Smooth muscle cell (in vitro differentiated cells): ENCODE measurements around the gene ATP5F1A. TPM values are rescaled to one million over a fixed set of nuclear protein-coding genes. Genes with fewer than 3 reads are reported as not detected.

Source experiments
- DNase-seq: peaks from one replicate; lab custom pipeline; 2025; ENCODE audit not compliant: unreplicated experiment; lab: John Stamatoyannopoulos, UW
- H2AFZ ChIP-seq: fragments of 200-600 bp; sonication (generic); 2 replicates; pipeline ENCODE4 v1.6.0; 2016; ENCODE audit warnings: antibody characterized with exemption, low read depth, mild to moderate bottlenecking
- H3F3A ChIP-seq: fragments of 200-600 bp; sonication (generic); 2 replicates; pipeline ENCODE4 v1.6.0; 2017; ENCODE audit warnings: antibody characterized with exemption, low read depth
- H3K27ac ChIP-seq: fragments of 200-600 bp; sonication (generic); 2 replicates; pipeline ENCODE4 v1.5.1; 2016; ENCODE audit warnings: low read depth, mild to moderate bottlenecking
- H3K27me3 ChIP-seq: fragments of 200-600 bp; sonication (generic); 2 replicates; pipeline ENCODE4 v1.6.1; 2016; ENCODE audit warnings: low read depth, mild to moderate bottlenecking
- H3K36me3 ChIP-seq: fragments of 200-600 bp; sonication (generic); 2 replicates; pipeline ENCODE4 v1.5.1; 2016; ENCODE audit warnings: low read depth
- H3K4me1 ChIP-seq: fragments of 200-600 bp; sonication (generic); 2 replicates; pipeline ENCODE4 v1.5.1; 2016; ENCODE audit warnings: low read depth
- H3K4me2 ChIP-seq: fragments of 200-600 bp; sonication (generic); 2 replicates; pipeline ENCODE4 v1.6.0; 2016; ENCODE audit warnings: mild to moderate bottlenecking
- H3K4me3 ChIP-seq: fragments of 200-600 bp; sonication (generic); 2 replicates; pipeline ENCODE4 v1.5.1; 2016; ENCODE audit warnings: mild to moderate bottlenecking
- H3K79me2 ChIP-seq: fragments of 200-600 bp; sonication (generic); 2 replicates; pipeline ENCODE4 v1.6.0; 2016; ENCODE audit warnings: low read depth, mild to moderate bottlenecking
- H3K9ac ChIP-seq: fragments of 200-600 bp; sonication (generic); 2 replicates; pipeline ENCODE4 v1.6.0; 2016; ENCODE audit warnings: low read depth
- H3K9me3 ChIP-seq: fragments of 200-600 bp; sonication (generic); replicated peaks from 2 replicates; pipeline ENCODE4 v1.5.1; 2016; ENCODE audit warnings: low read depth
- H4K20me1 ChIP-seq: fragments of 200-600 bp; sonication (generic); 2 replicates; pipeline ENCODE4 v1.6.0; 2016; ENCODE audit warnings: low read depth
- CTCF ChIP-seq: fragments of 200-600 bp; sonication (generic); IDR thresholded peaks from 2 replicates; pipeline ENCODE4 v1.5.1; 2017; ENCODE audit warnings: borderline replicate concordance, mild to moderate bottlenecking, antibody characterized with exemption; ENCODE audit not compliant: insufficient read depth, poor library complexity, severe bottlenecking
- WGBS: methylation state at CpG from one replicate; pipeline ENCODE4 v1.1.7; 2016; ENCODE audit warnings: low lambda C conversion rate; 5-methylcytosine and 5-hydroxymethylcytosine counted together
- polyA plus RNA-seq: library from polyadenylated mRNA; unstranded; fragments of >200 nt; fragmentation: Nextera tagmentation; extraction: Ambion mirVana; gene quantifications from 2 replicates; pipeline ENCODE4 v1.2.1, GENCODE V29; 2016
- total RNA-seq: library from RNA; depleted of rRNA; stranded (reverse); fragments of >200 nt; gene quantifications from 2 replicates; pipeline ENCODE4 v1.2.3, GENCODE V29; 2014

The ATP5F1A gene
- total and polyA plus RNA-seq, 2 experiments from 2014 or later: 406 to 432 TPM

- no peak for TF ChIP-seq CTCF
- H3K27ac ChIP-seq: no peak overlapping the region
- H3K9me3 ChIP-seq: no peaks in the 10 kb centered on the region
- H3K4me3 ChIP-seq: no peak overlapping the region
- no peaks in the 10 kb centered on the region for H3K79me2 ChIP-seq
- peaks cover 7% of the 10 kb centered on the region for H4K20me1 ChIP-seq
- H3K36me3 ChIP-seq: no peaks in the 10 kb centered on the region
- 18% methylated on average over 3 of the region's 3 CpGs for WGBS
- H3K4me1 ChIP-seq: no peaks in the 10 kb centered on the region
- no peak overlapping the region for H3K9ac ChIP-seq
- no peaks in the 10 kb centered on the region for H3F3A ChIP-seq
- H3K4me2 ChIP-seq: no peak overlapping the region
- no peaks in the 10 kb centered on the region for H3K27me3 ChIP-seq
- DNase-seq: no peak
- H2AFZ ChIP-seq: no peak overlapping the region
Measured at GRCh38 chr18:46042571-46043123, 55.4 kb downstream of the ATP5F1A start.

GRCh38 chr18:46040747-46041104, 57.4 kb downstream of the ATP5F1A start:
- H4K20me1 ChIP-seq: peaks cover 7% of the 10 kb centered on the region
- H3K4me2 ChIP-seq: no peak overlapping the region
- H3K36me3 ChIP-seq: no peaks in the 10 kb centered on the region
- H3K27me3 ChIP-seq: no peaks in the 10 kb centered on the region
- H3K27ac ChIP-seq: no peak overlapping the region
- no peak overlapping the region for H3K9ac ChIP-seq
- H3K9me3 ChIP-seq: no peaks in the 10 kb centered on the region
- H3F3A ChIP-seq: no peaks in the 10 kb centered on the region
- H3K4me3 ChIP-seq: no peak overlapping the region
- TF ChIP-seq CTCF: no peak
- DNase-seq: no peak
- no peak overlapping the region for H2AFZ ChIP-seq
- no peaks in the 10 kb centered on the region for H3K4me1 ChIP-seq
- no peaks in the 10 kb centered on the region for H3K79me2 ChIP-seq
- WGBS: 85% methylated on average over 5 of the region's 5 CpGs

- H3K27ac ChIP-seq: no peak overlapping the region
- 26% methylated on average over 5 of the region's 5 CpGs for WGBS
Measured at GRCh38 chr18:46040033-46040746, 57.9 kb downstream of the ATP5F1A start.

More at GRCh38 chr18:46040033-46040746, 57.9 kb downstream of the ATP5F1A start:
- no peaks in the 10 kb centered on the region for H3K79me2 ChIP-seq
- no peak overlapping the region for H3K4me3 ChIP-seq
- H3K4me2 ChIP-seq: no peak overlapping the region
- no peak for DNase-seq
- H2AFZ ChIP-seq: no peak overlapping the region
- no peaks in the 10 kb centered on the region for H3K27me3 ChIP-seq
- no peaks in the 10 kb centered on the region for H3K4me1 ChIP-seq
- no peak overlapping the region for H3K9ac ChIP-seq
- no peak for TF ChIP-seq CTCF
- no peaks in the 10 kb centered on the region for H3F3A ChIP-seq
- H3K36me3 ChIP-seq: no peaks in the 10 kb centered on the region
- no peaks in the 10 kb centered on the region for H3K9me3 ChIP-seq
- peaks cover 7% of the 10 kb centered on the region for H4K20me1 ChIP-seq
